A673 (cell line): ENCODE measurements around the gene TEDDM1. TPM values are rescaled to one million over a fixed set of nuclear protein-coding genes. Genes with fewer than 3 reads are reported as not detected.
"Not testable (repeated sequence)": the region's sequence is repeated elsewhere in the genome, so short reads cannot be mapped to it uniquely, and the experiment has no call there.

Experiments used
- BruUV-seq: library from RNA; stranded (reverse); fragments of 400-500 nt; replicated peaks from 2 replicates; lab custom pipeline; 2021; lab: Mats Ljungman, UMichigan
- CTCF ChIA-PET: fragments of 300-600 bp; sonication (Branson Sonifier 250); formaldehyde crosslinking; loops from one replicate; lab custom pipeline; 2022; ENCODE audit warnings: antibody characterized with exemption; lab: Charles Lee
- POLR2A ChIA-PET: fragments of 300-600 bp; sonication (Branson Sonifier 250); formaldehyde crosslinking; loops from one replicate; lab custom pipeline; 2022; ENCODE audit warnings: antibody characterized with exemption; ENCODE audit not compliant: low non-redundant PET; lab: Charles Lee
- DNase-seq: peaks from one replicate; pipeline ENCODE4 v3.0.0-alpha.2; 2015; ENCODE audit warnings: low spot score
- H3K27ac ChIP-seq: fragments of 200-600 bp; sonication (generic); 2 replicates; pipeline ENCODE4 v1.5.1; 2016; ENCODE audit warnings: mixed run types, low read depth, mild to moderate bottlenecking, mixed read lengths, antibody characterized with exemption, low read length; ENCODE audit not compliant: poor library complexity, severe bottlenecking
- H3K27me3 ChIP-seq: fragments of 200-600 bp; sonication (generic); replicated peaks from 2 replicates; pipeline ENCODE4 v1.6.1; 2017; ENCODE audit warnings: mixed run types, low read depth, mild to moderate bottlenecking, mixed read lengths, antibody characterized with exemption, low read length; ENCODE audit not compliant: insufficient read depth, poor library complexity
- H3K36me3 ChIP-seq: fragments of 200-600 bp; sonication (generic); 2 replicates; pipeline ENCODE4 v1.6.1; 2016; ENCODE audit warnings: mixed run types, mild to moderate bottlenecking, mixed read lengths, antibody characterized with exemption, low read length; ENCODE audit not compliant: insufficient read depth, poor library complexity, severe bottlenecking
- H3K4me1 ChIP-seq: fragments of 200-600 bp; sonication (generic); 2 replicates; pipeline ENCODE4 v1.6.1; 2017; ENCODE audit warnings: mixed run types, mild to moderate bottlenecking, mixed read lengths, antibody characterized with exemption, low read length; ENCODE audit not compliant: insufficient read depth, poor library complexity, severe bottlenecking
- H3K4me3 ChIP-seq: fragments of 200-600 bp; sonication (generic); 2 replicates; pipeline ENCODE4 v1.5.1; 2016; ENCODE audit warnings: low read depth, mixed run types, mild to moderate bottlenecking, mixed read lengths, low read length; ENCODE audit not compliant: poor library complexity, severe bottlenecking
- H3K9me3 ChIP-seq: fragments of 200-600 bp; sonication (generic); 2 replicates; pipeline ENCODE4 v1.6.1; 2016; ENCODE audit warnings: mixed run types, low read depth, mild to moderate bottlenecking, mixed read lengths, antibody characterized with exemption, low read length; ENCODE audit not compliant: poor library complexity, severe bottlenecking
- CTCF ChIP-seq: fragments of 300-800, 200-600 bp; sonication (generic); conservative IDR thresholded peaks from 2 replicates; pipeline ENCODE4 v1.5.1; 2017; ENCODE audit warnings: low read depth, mild to moderate bottlenecking, antibody characterized with exemption, low read length, moderate library complexity, mixed read lengths
- EZH2 ChIP-seq: fragments of 200-600 bp; sonication (generic); IDR thresholded peaks from 2 replicates; pipeline ENCODE4 v1.6.1; 2017; ENCODE audit warnings: borderline replicate concordance, low read depth, mild to moderate bottlenecking, mixed read lengths, antibody characterized with exemption, low read length; ENCODE audit not compliant: poor library complexity, severe bottlenecking
- intact Hi-C: fragments of 100-400 bp; cut with micrococcal nuclease; formaldehyde crosslinking; loops from one replicate; pipeline ENCODE4 v1.10.0; 2022; ENCODE audit not compliant: unreplicated experiment
- total RNA-seq: library from RNA; stranded (reverse); gene quantifications from 2 replicates; pipeline ENCODE4 v1.2.3, GENCODE V29; 2021

Gene TEDDM1
- total RNA-seq, 1 experiment from 2014 or later: not detected

GRCh38 chr1:182383037-182383661 lies 17.3 kb downstream of the TEDDM1 start:
- Histone ChIP-seq H3K27me3 (no peaks in the 10 kb centered on the region), H3K4me3 (no peak overlapping the region), H3K9me3 (no peaks in the 10 kb centered on the region), H3K36me3 (peaks cover 64% of the 10 kb centered on the region), H3K27ac (no peak overlapping the region), H3K4me1 (no peaks in the 10 kb centered on the region)
- TF ChIP-seq EZH2 (no peak), CTCF (no peak)
- no peak for DNase-seq
- intact Hi-C loops: no loop called here
- BruUV-seq: TSS peak; percentile 22
- ChIA-PET CTCF (no interaction called here), POLR2A (no interaction called here)

GRCh38 chr1:182381962-182382819 lies 18.3 kb downstream of the TEDDM1 start:
- Histone ChIP-seq H3K4me1 (no peaks in the 10 kb centered on the region), H3K4me3 (no peak overlapping the region), H3K9me3 (no peaks in the 10 kb centered on the region), H3K27ac (no peak overlapping the region), H3K27me3 (no peaks in the 10 kb centered on the region), H3K36me3 (peaks cover 55% of the 10 kb centered on the region)
- CTCF ChIA-PET: no interaction called here
- no peak for TF ChIP-seq CTCF
- TF ChIP-seq EZH2: no peak
- POLR2A ChIA-PET: interaction anchor here (0.8 kb wide), 1 partner anchor 10 kb away, joined by 5 read pairs; the partner anchor contains the start of gene GLUL
- intact Hi-C loops: no loop called here
- DNase-seq: no peak
- no TSS peak for BruUV-seq

- TF ChIP-seq CTCF (no peak), EZH2 (no peak)
- Histone ChIP-seq H3K9me3 (no peaks in the 10 kb centered on the region), H3K36me3 (peaks cover 35% of the 10 kb centered on the region), H3K4me1 (no peaks in the 10 kb centered on the region), H3K4me3 (no peak overlapping the region), H3K27ac (no peak overlapping the region), H3K27me3 (no peaks in the 10 kb centered on the region)
- intact Hi-C loops: no loop called here
- POLR2A ChIA-PET: no interaction called here
- DNase-seq: no peak
- BruUV-seq: no TSS peak
- CTCF ChIA-PET: no interaction called here
Observed at GRCh38 chr1:182380199-182380598, 20.3 kb downstream of the TEDDM1 start.

- H3K4me1 ChIP-seq, H3K4me3 ChIP-seq, CTCF ChIA-PET, H3K9me3 ChIP-seq, intact Hi-C loops, BruUV-seq, H3K27ac ChIP-seq, DNase-seq, POLR2A ChIA-PET, H3K27me3 ChIP-seq: not testable (repeated sequence)
- peaks cover 31% of the 10 kb centered on the region for H3K36me3 ChIP-seq
Observed at GRCh38 chr1:182379781-182380180, 20.7 kb downstream of the TEDDM1 start.
